GM21528 (cell line): ENCODE measurements around the gene AFAP1.

ENCODE experiments used
- ATAC-seq: cut with Tn5 transposase; IDR thresholded peaks from one replicate; pipeline ENCODE4 v1.9.1; 2021; ENCODE audit warnings: mild to moderate bottlenecking, moderate library complexity; ENCODE audit not compliant: unreplicated experiment, low FRiP score

Gene AFAP1

GRCh38 chr4:7970361-7970946, 30.8 kb upstream of the AFAP1 start:
- no peak for ATAC-seq

- no peak for ATAC-seq
Observed at GRCh38 chr4:7968262-7968896, 28.7 kb upstream of the AFAP1 start.

- no peak for ATAC-seq
Observed at GRCh38 chr4:7967501-7968261, 28.0 kb upstream of the AFAP1 start.

- ATAC-seq: no peak
Observed at GRCh38 chr4:7967063-7967440, 27.4 kb upstream of the AFAP1 start.

- no peak for ATAC-seq
Observed at GRCh38 chr4:7966281-7967062, 26.8 kb upstream of the AFAP1 start.

- ATAC-seq: no peak
Observed at GRCh38 chr4:7964890-7965662, 25.4 kb upstream of the AFAP1 start.

GRCh38 chr4:7964459-7964858, 24.8 kb upstream of the AFAP1 start:
- ATAC-seq: no peak

- ATAC-seq: no peak
Observed at GRCh38 chr4:7963691-7964090, 24.0 kb upstream of the AFAP1 start.

GRCh38 chr4:7962609-7963508, 23.2 kb upstream of the AFAP1 start:
- no peak for ATAC-seq

GRCh38 chr4:7960790-7961655, 21.4 kb upstream of the AFAP1 start:
- ATAC-seq: peak; percentile 58

- no peak for ATAC-seq
Observed at GRCh38 chr4:7960017-7960789, 20.5 kb upstream of the AFAP1 start.

- no peak for ATAC-seq
Observed at GRCh38 chr4:7959078-7959477, 19.4 kb upstream of the AFAP1 start.

- ATAC-seq: no peak
Observed at GRCh38 chr4:7956934-7957656, 17.4 kb upstream of the AFAP1 start.

GRCh38 chr4:7956270-7956808, 16.7 kb upstream of the AFAP1 start:
- no peak for ATAC-seq

GRCh38 chr4:7955393-7955792, 15.7 kb upstream of the AFAP1 start:
- no peak for ATAC-seq

GRCh38 chr4:7952615-7953014, 13.0 kb upstream of the AFAP1 start:
- no peak for ATAC-seq
